K562 (cell line): Measurements from ENCODE around the gene PPM1G. TPM values are rescaled to one million over a fixed set of nuclear protein-coding genes. Genes with fewer than 3 reads are reported as not detected.

Source experiments
- BACH1 ChIP-seq: fragments of 200-800 bp; sonication (Bioruptor generic); IDR thresholded peaks from 2 replicates; pipeline ENCODE4 v1.6.1; 2016; ENCODE audit warnings: missing genetic modification characterization, missing compliant biosample characterization
- BHLHE40 ChIP-seq: IDR thresholded peaks from 2 replicates; pipeline ENCODE4 v1.6.1; 2011; ENCODE audit warnings: low read length, improper control_type of control experiment
- CREBBP ChIP-seq: IDR thresholded peaks from one replicate; pipeline ENCODE4 v1.6.1; 2012; ENCODE audit warnings: low read depth, mild to moderate bottlenecking, control low read depth, inconsistent platforms, low read length
- EP300 ChIP-seq: IDR thresholded peaks from 2 replicates; pipeline ENCODE4 v1.6.1; 2012; ENCODE audit warnings: low read length, improper control_type of control experiment
- LARP7 ChIP-seq: fragments of 450-650 bp; IDR thresholded peaks from 2 replicates; pipeline ENCODE4 v1.6.1; 2016
- NFE2L1 ChIP-seq: fragments of 450-650 bp; IDR thresholded peaks from 2 replicates; pipeline ENCODE4 v1.6.1; 2016; ENCODE audit warnings: missing genetic modification characterization, low read depth, mild to moderate bottlenecking, missing compliant biosample characterization, moderate library complexity, borderline replicate concordance
- RBFOX2 ChIP-seq: fragments of 200-400 bp; formaldehyde crosslinking; IDR thresholded peaks from 2 replicates; pipeline ENCODE4 v1.6.1; 2017; ENCODE audit warnings: low read depth, mild to moderate bottlenecking, low read length, moderate library complexity
- SMARCA5 ChIP-seq: fragments of 450-650 bp; IDR thresholded peaks from 2 replicates; pipeline ENCODE4 v1.6.1; 2016
- TCF7L2 ChIP-seq: fragments of 150-350 bp; IDR thresholded peaks from 2 replicates; pipeline ENCODE4 v1.6.1; 2016; ENCODE audit warnings: low read depth, mild to moderate bottlenecking, low read length, moderate library complexity
- TCFL5 ChIP-seq: fragments of 250-450 bp; sonication (Bioruptor Pico); conservative IDR thresholded peaks from 2 replicates; pipeline ENCODE4 v1.6.1; 2021; ENCODE audit warnings: mild to moderate bottlenecking, moderate library complexity, matching md5 sums
- ZEB2 ChIP-seq: fragments of 450-650 bp; IDR thresholded peaks from 2 replicates; pipeline ENCODE4 v1.6.1; 2016
- ZNF133 ChIP-seq: fragments of 250-450 bp; sonication (Bioruptor Pico); IDR thresholded peaks from 2 replicates; pipeline ENCODE4 v1.4.0; 2020; ENCODE audit warnings: mild to moderate bottlenecking
- ZNF253 ChIP-seq: fragments of 250-450 bp; sonication (Bioruptor Pico); conservative IDR thresholded peaks from 2 replicates; pipeline ENCODE4 v1.6.1; 2021; ENCODE audit warnings: mild to moderate bottlenecking
- ZNF354B ChIP-seq: fragments of 250-450 bp; sonication (Bioruptor Pico); IDR thresholded peaks from 2 replicates; pipeline ENCODE4 v1.4.0; 2020
- ZNF41 ChIP-seq: fragments of 250-450 bp; sonication (Bioruptor Pico); conservative IDR thresholded peaks from 2 replicates; pipeline ENCODE4 v1.4.0; 2020; ENCODE audit warnings: mild to moderate bottlenecking
- ZNF695 ChIP-seq: fragments of 450-650 bp; formaldehyde crosslinking; IDR thresholded peaks from 2 replicates; pipeline ENCODE4 v1.4.0; 2020; ENCODE audit warnings: mild to moderate bottlenecking, moderate library complexity
- polyA plus RNA-seq, 8 experiments: library from polyadenylated mRNA; depleted of rRNA in 4 of 8; stranded (reverse) in 5 of 8; unstranded in 3 of 8; fragments of >200 nt; fragmentation: Nextera tagmentation in 2 of 8; fragmentation: Illumina TruSeq in 1 of 8; extraction: Ambion mirVana in 2 of 8; extraction: Trizol in 1 of 8; gene quantifications; 2 replicates each; pipeline versions ENCODE4 v1.2.1 to v1.2.3, GENCODE V29; 2011 to 2014; ENCODE audit warnings: inconsistent platforms in 1 of 8, missing spikeins in 1 of 8
- total RNA-seq, 7 experiments: library from RNA; depleted of rRNA in 6 of 7; stranded (reverse); fragments of >200 nt in 6 of 7; fragmentation: Illumina TruSeq in 2 of 7; extraction: Trizol in 2 of 7; gene quantifications; 2 replicates each; pipeline versions ENCODE4 v1.2.1 to v1.2.3, GENCODE V29; 2011 to 2021; ENCODE audit warnings: low replicate concordance in 1 of 7
- TF ChIP-seq, protein P1 (sequence below): IDR thresholded peaks from 2 replicates; pipeline ENCODE4 v1.6.1; 2011; ENCODE audit warnings: borderline replicate concordance, low read depth, mild to moderate bottlenecking, moderate library complexity, low read length; ENCODE audit not compliant: insufficient read depth, poor library complexity, severe bottlenecking
- TF ChIP-seq, protein P2 (sequence below), 2 experiments: fragments of 450-650 bp; IDR thresholded peaks; 2 replicates each; pipeline ENCODE4 v1.6.1; 2016

PPM1G gene
- total and polyA plus RNA-seq, 9 of the 15 experiments (the other 6 are each of a cell fraction or from before 2014, with no cell fraction given) = 61.7 to 230 (median 153) TPM

DNA sequence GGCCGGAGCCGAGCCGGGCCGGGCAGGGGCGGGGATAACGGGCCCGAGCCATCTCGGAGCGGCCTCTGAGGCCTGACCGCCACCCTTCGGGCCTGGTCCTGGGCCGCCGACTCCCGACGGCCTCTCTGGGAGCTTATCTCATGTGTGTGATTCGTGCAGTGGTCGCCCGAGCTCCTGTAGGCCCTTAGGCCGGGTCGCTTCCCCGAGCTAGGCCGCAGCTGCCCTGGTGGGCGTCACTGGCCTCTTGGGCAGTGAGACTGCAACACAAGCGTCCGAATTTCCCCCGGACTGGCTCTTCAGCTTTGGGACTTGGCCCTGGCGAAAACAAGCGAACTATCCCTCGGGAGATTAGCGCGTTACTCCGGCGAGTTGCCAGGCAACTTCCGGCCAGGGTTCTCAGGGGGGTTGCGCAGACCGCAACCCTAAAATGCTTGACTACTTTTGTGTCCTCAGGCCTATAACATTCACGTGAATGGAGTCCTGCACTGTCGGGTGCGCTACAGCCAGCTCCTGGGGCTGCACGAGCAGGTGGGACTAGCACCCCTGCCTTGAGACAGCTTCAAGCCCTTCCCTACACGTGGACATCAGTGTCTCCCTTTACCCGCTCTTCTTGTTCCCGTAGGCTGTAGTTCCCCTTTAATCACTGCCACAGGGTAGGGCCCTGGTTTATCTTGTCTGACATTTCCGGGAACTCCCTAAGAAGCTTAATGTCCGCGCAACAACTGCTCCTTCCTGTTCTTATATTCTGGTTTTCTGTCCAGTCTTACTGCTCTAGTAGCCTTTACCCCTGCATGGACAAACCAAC is 38.4 kb downstream of the PPM1G start (continued):
- TF ChIP-seq BHLHE40 (no peak), ZEB2 (no peak), EP300 (no peak), TCFL5 (CRISPR knock-in tag) (no peak), ZNF253 (no peak), BACH1 (tag) (peak; percentile 55; the same call in 1 of the 2 replicates), TCF7L2 (no peak), ZNF354B (CRISPR knock-in tag) (no peak), CREBBP (no peak), ZNF695 (CRISPR knock-in tag) (no peak), RBFOX2 (peak; percentile 89), ZNF41 (CRISPR knock-in tag) (no peak), LARP7 (no peak), ZNF133 (CRISPR knock-in tag) (no peak), NFE2L1 (tag) (no peak), SMARCA5 (no peak)
- TF ChIP-seq, protein P1, sequence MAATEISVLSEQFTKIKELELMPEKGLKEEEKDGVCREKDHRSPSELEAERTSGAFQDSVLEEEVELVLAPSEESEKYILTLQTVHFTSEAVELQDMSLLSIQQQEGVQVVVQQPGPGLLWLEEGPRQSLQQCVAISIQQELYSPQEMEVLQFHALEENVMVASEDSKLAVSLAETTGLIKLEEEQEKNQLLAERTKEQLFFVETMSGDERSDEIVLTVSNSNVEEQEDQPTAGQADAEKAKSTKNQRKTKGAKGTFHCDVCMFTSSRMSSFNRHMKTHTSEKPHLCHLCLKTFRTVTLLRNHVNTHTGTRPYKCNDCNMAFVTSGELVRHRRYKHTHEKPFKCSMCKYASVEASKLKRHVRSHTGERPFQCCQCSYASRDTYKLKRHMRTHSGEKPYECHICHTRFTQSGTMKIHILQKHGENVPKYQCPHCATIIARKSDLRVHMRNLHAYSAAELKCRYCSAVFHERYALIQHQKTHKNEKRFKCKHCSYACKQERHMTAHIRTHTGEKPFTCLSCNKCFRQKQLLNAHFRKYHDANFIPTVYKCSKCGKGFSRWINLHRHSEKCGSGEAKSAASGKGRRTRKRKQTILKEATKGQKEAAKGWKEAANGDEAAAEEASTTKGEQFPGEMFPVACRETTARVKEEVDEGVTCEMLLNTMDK = no peak
- TF ChIP-seq, protein P2, sequence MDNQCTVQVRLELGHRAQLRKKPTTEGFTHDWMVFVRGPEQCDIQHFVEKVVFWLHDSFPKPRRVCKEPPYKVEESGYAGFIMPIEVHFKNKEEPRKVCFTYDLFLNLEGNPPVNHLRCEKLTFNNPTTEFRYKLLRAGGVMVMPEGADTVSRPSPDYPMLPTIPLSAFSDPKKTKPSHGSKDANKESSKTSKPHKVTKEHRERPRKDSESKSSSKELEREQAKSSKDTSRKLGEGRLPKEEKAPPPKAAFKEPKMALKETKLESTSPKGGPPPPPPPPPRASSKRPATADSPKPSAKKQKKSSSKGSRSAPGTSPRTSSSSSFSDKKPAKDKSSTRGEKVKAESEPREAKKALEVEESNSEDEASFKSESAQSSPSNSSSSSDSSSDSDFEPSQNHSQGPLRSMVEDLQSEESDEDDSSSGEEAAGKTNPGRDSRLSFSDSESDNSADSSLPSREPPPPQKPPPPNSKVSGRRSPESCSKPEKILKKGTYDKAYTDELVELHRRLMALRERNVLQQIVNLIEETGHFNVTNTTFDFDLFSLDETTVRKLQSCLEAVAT (IDR thresholded peaks at IDR 0.05) = 0 out of 4 replicates have a peak, but pooled peaks of 1 of the 2 experiments have one; percentile 18
